Measurements from ENCODE around the gene OSBPL8. TPM values are rescaled to one million over a fixed set of nuclear protein-coding genes. Genes with fewer than 3 reads are reported as not detected.

OSBPL8 gene
- total RNA-seq, 4 donors from 2014 or later = 75.9 to 167 (median 108) TPM

- intact Hi-C loops (cut with DNase I; ENCODE audit: low total_unique reads) = no loop called here
- no peak for TF ChIP-seq CTCF (IDR thresholded peaks at IDR 0.05)
- no peak for TF ChIP-seq POLR2A (IDR thresholded peaks at IDR 0.05)
- WGBS, 2 donors = 60 to 69% methylated on average over 1 of the region's 1 CpG
- H3K4me3 ChIP-seq (ENCODE audit: low read depth, poor library complexity, severe bottlenecking) = no peak overlapping the region
- no peak for DNase-seq (ENCODE audit: low spot score in 2 of 2)
These were observed 64.0 kb downstream of the OSBPL8 start for GRCh38 chr12:76495556-76495955.

- H3K4me3 ChIP-seq (ENCODE audit: low read depth, poor library complexity, severe bottlenecking) = no peak overlapping the region
- intact Hi-C loops (cut with DNase I; ENCODE audit: low total_unique reads) = no loop called here
- 95 to 100% methylated on average over 1 of the region's 1 CpG for WGBS, 2 donors
- TF ChIP-seq CTCF (IDR thresholded peaks at IDR 0.05) = no peak
- TF ChIP-seq POLR2A (IDR thresholded peaks at IDR 0.05) = no peak
- DNase-seq (ENCODE audit: low spot score in 2 of 2) = no peak
These were observed 68.3 kb downstream of the OSBPL8 start for GRCh38 chr12:76491292-76491691.

GRCh38 chr12:76490763-76491162, 68.8 kb downstream of the OSBPL8 start:
- 95 to 98% methylated on average over 4 of the region's 4 CpGs for WGBS, 2 donors

GRCh38 chr12:76489737-76490136, 69.8 kb downstream of the OSBPL8 start:
- 76 to 80% methylated on average over 3 of the region's 3 CpGs for WGBS, 2 donors
- intact Hi-C loops (cut with DNase I; ENCODE audit: low total_unique reads) = no loop called here
- TF ChIP-seq POLR2A (IDR thresholded peaks at IDR 0.05) (no peak), CTCF (IDR thresholded peaks at IDR 0.05) (no peak)
- H3K4me3 ChIP-seq (ENCODE audit: low read depth, poor library complexity, severe bottlenecking) = no peak overlapping the region
- no peak for DNase-seq (ENCODE audit: low spot score in 2 of 2)

More at GRCh38 chr12:76490763-76491162, 68.8 kb downstream of the OSBPL8 start:
- H3K4me3 ChIP-seq (ENCODE audit: low read depth, poor library complexity, severe bottlenecking) = no peak overlapping the region
- DNase-seq (ENCODE audit: low spot score in 2 of 2) = no peak
- intact Hi-C loops (cut with DNase I; ENCODE audit: low total_unique reads) = no loop called here
- TF ChIP-seq CTCF (IDR thresholded peaks at IDR 0.05) (no peak), POLR2A (IDR thresholded peaks at IDR 0.05) (no peak)

GRCh38 chr12:76486011-76486410, 73.6 kb downstream of the OSBPL8 start:
- no peak for DNase-seq (ENCODE audit: low spot score in 2 of 2)
- WGBS, 2 donors = 80 to 81% methylated on average over 2 of the region's 2 CpGs
- intact Hi-C loops (cut with DNase I; ENCODE audit: low total_unique reads) = no loop called here
- no peak overlapping the region for H3K4me3 ChIP-seq (ENCODE audit: low read depth, poor library complexity, severe bottlenecking)
- no peak for TF ChIP-seq POLR2A (IDR thresholded peaks at IDR 0.05)
- no peak for TF ChIP-seq CTCF (IDR thresholded peaks at IDR 0.05)

GRCh38 chr12:76480796-76481195, 78.8 kb downstream of the OSBPL8 start:
- TF ChIP-seq POLR2A (IDR thresholded peaks at IDR 0.05) (no peak), CTCF (IDR thresholded peaks at IDR 0.05) (no peak)
- DNase-seq (ENCODE audit: low spot score in 2 of 2) = no peak
- H3K4me3 ChIP-seq (ENCODE audit: low read depth, poor library complexity, severe bottlenecking) = no peak overlapping the region
- intact Hi-C loops (cut with DNase I; ENCODE audit: low total_unique reads) = no loop called here

All from lower leg skin (tissue), 4 donors.